NCI-H774 (cell line): Measurements from ENCODE around the gene KIR2DL4.
"Not testable (repeated sequence)": the region's sequence is repeated elsewhere in the genome, so short reads cannot be mapped to it uniquely, and the experiment has no call there.

Source experiments
- DNase-seq: peaks from one replicate; lab custom pipeline; 2025; lab: John Stamatoyannopoulos, UW

The KIR2DL4 gene

DNA sequence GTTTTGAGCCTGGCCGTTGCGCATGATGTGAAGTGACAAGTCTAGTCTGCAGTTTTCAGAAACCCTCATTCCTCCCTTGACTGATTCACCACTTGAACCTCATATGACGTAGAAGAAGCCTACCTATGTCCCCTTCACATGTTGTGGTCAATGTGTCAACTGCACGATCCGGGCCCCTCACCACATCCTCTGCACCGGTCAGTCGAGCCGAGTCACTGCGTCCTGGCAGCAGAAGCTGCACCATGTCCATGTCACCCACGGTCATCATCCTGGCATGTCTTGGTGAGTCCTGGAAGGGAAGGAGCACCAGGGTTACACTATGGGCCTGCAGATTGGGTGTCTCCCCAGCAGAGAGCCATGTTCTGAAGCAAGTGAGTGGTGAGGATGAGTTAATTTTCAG lies at the start of gene KIR2DL4:
KIR2DL4 (plus strand) TSS at position 201 of the 400 bp plus-strand sequence; CDS start at position 243, 42 bp downstream.
- DNase-seq: no peak

DNA sequence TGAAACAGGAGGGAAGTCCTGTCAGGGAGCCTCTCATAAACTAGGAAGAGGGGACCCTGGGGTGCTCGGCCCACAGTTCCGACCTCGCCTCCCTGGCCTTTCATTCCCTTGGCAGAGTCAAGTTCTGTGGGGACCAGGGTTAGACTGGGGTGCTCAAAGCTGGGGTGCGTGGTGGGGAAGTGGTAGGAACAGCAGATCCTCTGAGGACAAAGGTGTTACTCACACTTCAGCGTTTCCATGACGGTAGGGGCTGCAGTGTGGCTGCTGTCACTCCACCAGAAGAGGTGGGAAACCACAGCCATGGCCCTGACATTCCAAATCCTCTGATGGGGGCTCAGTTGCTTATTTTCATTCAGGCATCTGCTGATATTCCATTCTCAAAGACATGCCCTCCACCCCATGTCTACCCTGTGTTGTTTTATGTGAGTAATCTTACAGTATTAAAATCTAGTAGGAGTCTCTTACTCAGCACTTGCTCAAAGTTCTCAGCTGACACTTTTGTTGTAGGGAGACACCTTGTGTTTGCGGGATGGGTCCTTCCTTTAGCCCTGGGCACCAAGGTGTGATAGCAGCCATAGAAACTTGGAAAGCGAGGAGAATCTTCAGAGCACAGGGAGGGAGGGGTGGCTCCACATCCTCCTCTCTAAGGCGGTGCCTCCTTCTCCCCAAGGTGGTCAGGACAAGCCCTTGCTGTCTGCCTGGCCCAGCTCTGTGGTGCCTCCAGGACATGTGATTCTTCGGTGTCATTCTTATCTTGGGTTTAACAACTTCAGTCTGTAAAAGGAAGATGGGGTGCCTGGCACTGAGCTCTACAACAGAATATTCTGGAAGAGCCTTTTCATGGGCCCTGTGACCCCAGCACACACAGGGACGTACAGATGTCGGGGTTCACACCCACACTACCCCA lies 47.0 kb upstream of the KIR2DL4 start:
- DNase-seq: not testable (repeated sequence)

DNA sequence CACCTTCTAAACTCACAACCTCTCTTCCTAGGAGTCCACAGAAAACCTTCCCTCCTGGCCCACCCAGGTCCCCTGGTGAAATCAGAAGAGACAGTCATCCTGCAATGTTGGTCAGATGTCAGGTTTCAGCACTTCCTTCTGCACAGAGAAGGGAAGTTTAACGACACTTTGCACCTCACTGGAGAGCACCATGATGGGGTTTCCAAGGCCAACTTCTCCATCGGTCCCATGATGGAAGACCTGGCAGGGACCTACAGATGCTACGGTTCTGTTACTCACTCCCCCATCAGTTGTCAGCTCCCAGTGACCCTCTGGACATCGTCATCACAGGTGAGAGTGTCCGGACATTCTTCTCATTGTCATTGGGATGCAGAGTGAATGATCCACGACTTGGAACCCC lies 44.8 kb upstream of the KIR2DL4 start:
- DNase-seq: not testable (repeated sequence)

DNA sequence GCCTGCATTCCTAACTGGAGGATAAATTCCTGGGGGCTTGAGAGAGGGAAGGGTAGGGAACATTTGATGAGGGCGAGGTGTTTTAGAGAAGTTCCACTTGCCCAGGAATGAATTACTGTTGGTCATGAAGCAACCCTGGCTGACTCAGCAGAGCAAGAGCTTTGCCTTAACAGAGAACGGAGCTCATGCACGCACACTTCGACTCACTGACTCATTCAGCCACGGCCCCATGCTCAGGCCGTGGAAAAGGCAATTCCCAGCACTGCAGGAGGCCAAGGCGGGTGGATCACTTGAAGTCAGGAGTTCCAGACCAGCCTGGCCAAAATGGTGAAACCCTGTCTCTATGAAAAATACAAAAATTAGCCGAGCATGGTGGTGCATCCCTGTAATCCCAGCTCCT lies 39.2 kb upstream of the KIR2DL4 start:
- DNase-seq: not testable (repeated sequence)

DNA sequence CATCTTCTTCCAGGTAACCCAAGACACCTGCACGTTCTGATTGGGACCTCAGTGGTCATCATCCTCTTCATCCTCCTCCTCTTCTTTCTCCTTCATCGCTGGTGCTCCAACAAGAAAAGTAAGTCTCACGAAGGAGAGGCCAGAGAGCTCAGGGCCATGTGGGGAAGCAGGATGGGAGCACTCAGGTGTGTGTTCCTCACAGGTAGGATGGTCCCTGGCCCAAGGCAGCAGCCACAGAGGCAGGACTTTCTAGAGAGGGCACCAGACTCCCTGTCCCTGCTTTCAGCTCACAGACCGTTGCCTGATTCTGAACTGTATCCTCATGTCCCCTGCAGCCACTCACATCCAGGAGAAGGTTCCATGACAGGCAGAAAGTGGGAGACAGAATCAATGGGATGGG lies 36.9 kb upstream of the KIR2DL4 start:
- DNase-seq: not testable (repeated sequence)

DNA sequence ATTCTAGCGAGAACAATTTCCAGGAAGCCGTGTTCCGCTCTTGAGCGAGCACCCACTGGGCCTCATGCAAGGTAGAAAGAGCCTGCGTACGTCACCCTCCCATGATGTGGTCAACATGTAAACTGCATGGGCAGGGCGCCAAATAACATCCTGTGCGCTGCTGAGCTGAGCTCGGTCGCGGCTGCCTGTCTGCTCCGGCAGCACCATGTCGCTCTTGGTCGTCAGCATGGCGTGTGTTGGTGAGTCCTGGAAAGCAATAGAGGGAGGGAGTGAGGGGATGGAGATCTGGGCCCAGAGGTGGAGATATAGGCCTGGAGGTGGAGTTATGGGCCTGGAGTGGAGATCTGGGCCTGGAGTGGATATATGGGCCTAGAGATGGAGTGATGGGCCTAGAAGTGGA lies 33.8 kb upstream of the KIR2DL4 start, which contains the start of gene KIR2DL1:
KIR2DL1 (plus strand) TSS at position 148 of the 400 bp plus-strand sequence; CDS start at position 206, 58 bp downstream.
- not testable (repeated sequence) for DNase-seq

DNA sequence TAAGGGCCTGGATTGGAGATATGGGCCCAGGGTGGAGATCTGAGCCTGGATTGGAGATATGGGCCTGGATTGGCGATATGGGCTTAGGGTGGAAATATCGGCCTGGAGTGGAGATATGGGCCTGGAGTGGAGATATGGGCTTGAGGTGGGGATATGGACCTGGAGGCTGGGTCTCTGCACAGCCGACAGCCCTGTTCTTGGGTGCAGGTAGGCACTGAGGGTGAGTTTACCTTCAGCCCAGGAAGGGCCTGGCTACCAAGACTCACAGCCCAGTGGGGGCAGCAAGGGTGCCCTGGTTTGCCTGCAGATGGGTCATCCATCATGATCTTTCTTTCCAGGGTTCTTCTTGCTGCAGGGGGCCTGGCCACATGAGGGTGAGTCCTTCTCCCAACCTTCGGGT lies 32.9 kb upstream of the KIR2DL4 start:
- DNase-seq: not testable (repeated sequence)

DNA sequence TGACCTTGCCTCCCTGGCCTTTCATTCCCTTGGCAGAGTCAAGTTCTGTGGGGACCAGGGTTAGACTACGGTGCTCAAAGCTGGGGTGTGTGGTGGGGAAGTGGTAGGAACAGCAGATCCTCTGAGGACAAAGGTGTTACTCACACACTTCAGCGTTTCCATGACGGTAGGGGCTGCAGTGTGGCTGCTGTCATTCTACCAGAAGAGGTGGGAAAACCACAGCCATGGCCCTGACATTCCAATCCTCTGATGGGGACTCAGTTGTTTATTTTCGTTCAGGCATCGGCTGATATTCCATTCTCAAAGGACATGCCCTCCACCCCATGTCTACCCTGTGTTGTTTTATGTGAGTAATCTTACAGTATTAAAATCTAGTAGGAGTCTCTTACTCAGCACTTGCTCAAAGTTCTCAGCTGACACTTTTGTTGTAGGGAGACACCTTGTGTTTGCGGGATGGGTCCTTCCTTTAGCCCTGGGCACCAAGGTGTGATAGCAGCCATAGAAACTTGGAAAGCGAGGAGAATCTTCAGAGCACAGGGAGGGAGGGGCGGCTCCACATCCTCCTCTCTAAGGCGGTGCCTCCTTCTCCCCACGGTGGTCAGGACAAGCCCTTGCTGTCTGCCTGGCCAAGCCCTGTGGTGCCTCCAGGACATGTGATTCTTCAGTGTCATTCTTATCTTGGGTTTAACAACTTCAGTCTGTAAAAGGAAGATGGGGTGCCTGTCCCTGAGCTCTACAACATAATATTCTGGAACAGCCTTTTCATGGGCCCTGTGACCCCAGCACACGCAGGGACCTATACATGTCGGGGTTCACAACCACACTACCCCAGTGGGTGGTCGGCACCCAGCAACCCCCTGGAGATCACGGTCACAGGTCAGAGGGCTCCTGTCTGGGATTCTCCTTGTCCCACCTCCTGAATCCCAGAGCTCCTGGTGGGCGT lies 32.1 kb upstream of the KIR2DL4 start:
- not testable (repeated sequence) for DNase-seq

DNA sequence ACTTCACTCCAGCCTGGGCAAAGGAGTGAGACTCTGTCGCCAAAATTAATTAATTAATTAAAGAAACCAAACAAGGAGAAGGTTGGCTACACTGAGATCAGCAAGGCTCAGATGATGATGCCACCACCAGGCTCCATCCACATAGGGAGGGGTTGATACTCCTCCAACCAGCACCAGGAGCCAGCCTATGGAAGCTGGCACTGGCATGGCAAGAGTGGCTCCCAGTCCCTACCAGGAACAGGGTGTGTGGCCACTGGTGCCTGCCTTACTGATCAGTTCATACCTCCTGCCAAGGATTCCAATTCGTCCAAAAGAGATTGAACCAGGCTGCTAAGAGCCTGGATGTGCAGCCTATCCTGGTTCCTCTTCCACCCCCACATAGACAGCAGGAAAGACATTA lies 30.7 kb upstream of the KIR2DL4 start:
- DNase-seq: not testable (repeated sequence)

DNA sequence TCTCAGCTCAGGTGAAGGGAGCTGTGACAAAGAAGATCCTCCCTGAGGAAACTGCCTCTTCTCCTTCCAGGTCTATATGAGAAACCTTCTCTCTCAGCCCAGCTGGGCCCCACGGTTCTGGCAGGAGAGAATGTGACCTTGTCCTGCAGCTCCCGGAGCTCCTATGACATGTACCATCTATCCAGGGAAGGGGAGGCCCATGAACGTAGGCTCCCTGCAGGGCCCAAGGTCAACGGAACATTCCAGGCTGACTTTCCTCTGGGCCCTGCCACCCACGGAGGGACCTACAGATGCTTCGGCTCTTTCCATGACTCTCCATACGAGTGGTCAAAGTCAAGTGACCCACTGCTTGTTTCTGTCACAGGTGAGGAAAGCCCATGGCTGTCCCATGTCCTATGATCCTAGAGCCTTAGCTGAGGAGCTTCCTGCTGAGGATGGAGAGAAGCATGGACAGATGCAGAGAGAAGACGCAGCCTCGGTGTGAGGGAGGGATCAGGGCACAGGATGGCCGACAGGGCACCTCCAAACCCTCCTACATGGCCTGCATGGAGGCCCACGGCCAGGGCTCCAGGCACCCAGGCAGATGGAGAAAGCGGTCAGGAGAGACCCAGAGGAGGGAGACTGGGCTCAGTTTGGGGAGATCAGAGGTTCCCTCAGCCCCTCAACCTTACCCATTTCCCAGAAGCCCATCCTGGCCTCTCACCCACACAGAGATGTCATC lies 28.2 kb upstream of the KIR2DL4 start:
- DNase-seq: not testable (repeated sequence)

DNA sequence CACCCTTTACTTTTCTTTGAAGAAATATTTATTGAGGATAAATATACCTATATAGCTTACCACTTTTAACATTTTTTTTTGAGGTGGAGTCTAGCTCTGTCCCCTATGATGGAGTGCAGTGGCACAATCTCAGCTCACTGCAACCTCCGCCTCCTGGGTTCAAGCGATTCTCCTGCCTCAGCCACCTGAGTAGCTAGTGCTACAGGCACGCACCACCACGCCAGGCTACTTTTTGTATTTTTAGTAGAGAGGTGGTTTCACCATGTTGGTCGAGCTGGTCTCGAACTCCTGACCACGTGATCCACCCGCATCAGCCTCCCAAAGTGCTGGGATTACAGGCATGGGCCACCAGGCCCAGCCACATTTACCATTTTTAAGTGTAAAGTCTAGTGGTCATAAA lies 27.6 kb upstream of the KIR2DL4 start:
- DNase-seq: not testable (repeated sequence)

DNA sequence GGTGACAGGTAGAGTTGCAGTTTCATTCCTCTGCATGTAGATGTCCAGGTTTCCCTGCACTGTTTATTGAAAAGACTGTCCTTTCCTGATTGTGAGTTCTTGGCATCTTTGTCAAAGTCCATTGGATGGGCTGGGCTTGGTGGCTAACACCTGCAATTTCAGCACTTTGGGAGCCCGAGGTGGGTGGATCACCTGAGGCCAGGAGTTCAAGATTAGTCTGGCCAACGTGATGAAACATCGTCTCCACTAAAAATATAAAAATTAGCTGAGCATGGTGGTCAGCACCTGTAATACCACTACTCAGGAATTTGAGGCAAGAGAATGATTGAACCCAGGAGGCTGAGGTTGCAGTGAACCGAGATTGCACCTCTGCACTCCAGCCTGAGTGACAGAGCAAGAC lies 25.6 kb upstream of the KIR2DL4 start:
- not testable (repeated sequence) for DNase-seq

DNA sequence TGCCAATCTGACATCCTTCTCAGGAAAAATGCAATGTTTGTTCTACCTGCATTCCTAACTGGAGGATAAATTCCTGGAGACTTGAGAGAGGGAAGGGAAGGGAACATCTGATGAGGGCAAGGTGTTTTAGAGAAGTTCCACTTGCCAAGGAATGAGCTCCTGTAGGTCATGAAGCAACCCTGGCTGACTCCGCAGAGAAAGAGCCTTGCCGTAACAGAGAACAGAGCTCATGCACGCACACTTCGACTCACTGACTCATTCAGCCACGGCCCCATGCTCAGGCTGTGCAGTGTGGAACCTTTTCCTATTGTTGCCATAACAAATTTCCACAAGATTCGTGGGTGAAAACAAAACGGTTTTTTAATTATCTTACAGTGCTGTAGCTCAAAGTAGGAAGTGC lies 24.5 kb upstream of the KIR2DL4 start:
- not testable (repeated sequence) for DNase-seq

DNA sequence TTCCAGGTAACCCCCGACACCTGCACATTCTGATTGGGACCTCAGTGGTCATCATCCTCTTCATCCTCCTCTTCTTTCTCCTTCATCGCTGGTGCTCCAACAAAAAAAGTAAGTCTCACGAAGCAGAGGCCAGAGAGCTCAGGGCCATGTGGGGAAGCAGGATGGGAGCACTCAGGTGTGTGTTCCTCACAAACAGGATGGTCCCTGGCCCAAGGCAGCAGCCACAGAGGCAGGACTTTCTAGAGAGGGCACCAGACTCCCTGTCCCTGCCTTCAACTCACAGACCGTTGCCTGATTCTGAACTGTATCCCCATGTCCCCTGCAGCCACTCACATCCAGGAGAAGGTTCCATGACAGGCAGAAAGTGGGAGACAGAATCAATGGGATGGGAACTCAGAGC lies 20.5 kb upstream of the KIR2DL4 start:
- DNase-seq: not testable (repeated sequence)

DNA sequence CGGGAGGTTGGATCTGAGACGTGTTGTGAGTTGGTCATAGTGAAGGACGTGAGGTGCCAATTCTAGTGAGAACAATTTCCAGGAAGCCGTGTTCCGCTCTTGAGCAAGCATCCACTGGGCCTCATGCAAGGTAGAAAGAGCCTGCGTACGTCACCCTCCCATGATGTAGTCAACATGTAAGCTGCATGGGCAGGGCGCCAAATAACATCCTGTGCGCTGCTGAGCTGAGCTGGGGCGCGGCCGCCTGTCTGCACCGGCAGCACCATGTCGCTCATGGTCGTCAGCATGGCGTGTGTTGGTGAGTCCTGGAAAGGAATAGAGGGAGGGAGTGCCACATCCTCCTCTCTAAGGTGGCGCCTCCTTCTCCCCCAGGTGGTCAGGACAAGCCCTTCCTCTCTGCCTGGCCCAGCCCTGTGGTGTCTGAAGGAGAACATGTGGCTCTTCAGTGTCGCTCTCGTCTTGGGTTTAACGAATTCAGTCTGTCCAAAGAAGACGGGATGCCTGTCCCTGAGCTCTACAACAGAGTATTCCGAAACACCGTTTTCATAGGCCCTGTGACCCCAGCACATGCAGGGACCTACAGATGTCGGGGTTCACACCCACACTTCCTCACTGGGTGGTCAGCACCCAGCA lies 17.2 kb upstream of the KIR2DL4 start:
- DNase-seq: not testable (repeated sequence)

DNA sequence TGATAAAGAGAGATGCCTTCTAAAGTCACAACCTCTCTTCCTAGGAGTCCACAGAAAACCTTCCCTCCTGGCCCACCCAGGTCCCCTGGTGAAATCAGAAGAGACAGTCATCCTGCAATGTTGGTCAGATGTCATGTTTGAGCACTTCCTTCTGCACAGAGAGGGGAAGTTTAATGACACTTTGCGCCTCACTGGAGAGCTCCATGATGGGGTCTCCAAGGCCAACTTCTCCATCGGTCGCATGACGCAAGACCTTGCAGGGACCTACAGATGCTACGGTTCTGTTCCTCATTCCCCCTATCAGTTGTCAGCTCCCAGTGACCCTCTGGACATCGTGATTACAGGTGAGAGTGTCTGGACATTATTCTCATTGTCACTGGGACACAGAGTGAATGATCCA lies 15.3 kb upstream of the KIR2DL4 start:
- DNase-seq: not testable (repeated sequence)

DNA sequence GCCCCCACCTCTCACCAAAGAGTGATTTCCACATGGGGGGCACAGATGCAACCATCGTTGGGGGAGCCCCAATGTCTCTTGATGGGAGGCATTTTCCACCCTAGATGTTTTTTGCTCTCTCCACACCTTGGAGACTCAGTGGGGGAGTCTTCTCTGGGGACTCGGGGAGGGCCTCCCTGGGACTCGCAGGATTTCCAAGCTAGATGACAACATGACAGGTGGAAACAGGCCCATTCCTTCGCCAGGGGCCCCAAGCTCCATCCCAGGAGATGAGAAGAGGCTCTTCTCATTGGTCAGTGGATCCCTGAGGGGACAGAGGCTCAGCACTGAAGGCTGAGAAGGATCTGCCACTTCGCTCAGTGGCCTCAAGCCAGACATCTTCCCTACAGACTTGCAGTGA lies 12.7 kb upstream of the KIR2DL4 start:
- DNase-seq: no peak

DNA sequence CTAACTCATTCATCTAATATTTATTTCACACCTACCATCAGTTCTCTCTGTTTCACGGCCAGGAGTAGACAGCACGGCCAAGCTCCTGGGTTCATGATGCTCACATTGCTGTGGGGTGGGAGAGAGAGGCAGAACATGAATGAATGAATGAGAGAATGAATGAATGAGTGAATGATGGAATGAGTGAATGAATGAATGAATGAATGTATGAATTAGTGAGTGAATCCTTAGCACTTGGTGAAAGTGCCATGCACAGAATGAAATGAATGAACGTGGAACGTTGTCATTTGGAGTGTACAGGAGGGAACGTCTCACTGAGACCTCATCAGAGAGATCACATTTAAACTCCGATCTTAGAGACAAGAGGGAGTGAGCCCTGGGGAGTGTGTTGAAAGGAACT lies 11.9 kb upstream of the KIR2DL4 start:
- DNase-seq: no peak

DNA sequence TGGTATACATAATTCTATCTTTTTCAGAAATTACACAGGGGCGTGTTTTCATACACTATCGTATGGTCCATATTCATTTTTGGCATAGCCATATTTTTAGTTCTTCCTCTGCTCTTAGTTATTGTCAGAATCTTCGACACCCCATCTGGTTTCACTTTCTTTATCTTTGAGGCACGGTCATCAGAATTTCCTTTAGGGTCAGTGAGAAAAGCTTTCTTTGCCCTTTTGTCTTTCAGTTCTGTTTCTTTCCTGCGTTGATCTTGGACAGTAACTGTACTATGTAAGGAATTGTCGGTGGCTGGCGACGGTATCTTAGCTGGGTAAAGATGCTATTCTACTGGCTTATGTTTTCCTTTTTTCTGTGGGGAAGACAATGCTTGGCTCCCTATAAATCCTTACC lies 10.6 kb upstream of the KIR2DL4 start:
- DNase-seq: no peak

DNA sequence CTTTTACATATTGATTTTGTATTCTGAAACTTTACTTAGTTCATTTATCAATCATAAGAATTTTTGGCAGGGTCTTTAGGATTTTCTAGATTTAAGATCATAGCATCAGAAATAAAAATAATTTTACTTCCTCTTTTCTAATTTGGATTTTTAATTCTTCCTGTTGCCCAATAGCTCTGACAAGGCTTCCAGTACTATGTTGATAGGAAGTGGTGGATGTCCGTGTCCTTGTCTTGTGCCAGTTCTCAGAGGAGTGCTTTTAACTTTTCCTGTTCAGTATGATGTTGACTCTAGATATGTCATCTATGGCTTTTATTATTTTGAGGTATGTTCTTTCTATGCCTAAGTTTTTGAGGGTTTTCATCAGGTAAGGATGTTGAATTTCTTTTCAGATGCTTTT lies 7.7 kb upstream of the KIR2DL4 start:
- no peak for DNase-seq

DNA sequence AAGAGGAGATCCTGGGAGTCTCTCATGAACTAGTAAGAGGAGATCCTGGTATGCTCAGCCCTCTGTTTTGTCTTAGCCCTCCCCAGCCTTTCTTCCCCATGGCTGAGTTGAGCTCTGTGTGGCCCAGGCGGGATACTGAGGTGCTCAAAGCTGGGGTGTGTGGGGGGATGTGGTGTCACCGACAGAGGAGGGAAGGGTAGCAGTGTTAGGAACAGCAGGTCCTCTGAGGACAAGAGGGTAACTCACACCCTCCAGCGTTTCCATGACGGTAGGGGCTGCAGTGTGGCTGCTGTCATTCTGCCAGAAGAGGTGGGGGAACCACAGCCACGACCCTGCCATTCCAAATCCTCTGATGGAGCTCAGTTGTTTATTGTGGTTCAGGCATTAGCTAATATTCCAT lies 691 bp downstream of the KIR2DL4 start:
- DNase-seq: no peak
